Gastroesophageal sphincter (tissue), 4 donors: Measurements from ENCODE around the gene BASP1. TPM values are rescaled to one million over a fixed set of nuclear protein-coding genes. Genes with fewer than 3 reads are reported as not detected.
"Not testable (repeated sequence)": the region's sequence is repeated elsewhere in the genome, so short reads cannot be mapped to it uniquely, and the experiment has no call there.

ENCODE experiments used
- ATAC-seq: fragments of 150-250 bp; one replicate; pipeline ENCODE4 v1.9.1; 2016; ENCODE audit warnings: mild to moderate bottlenecking, moderate library complexity
- H3K27ac ChIP-seq, 4 donors: fragments of 200-600 bp; sonication (generic) in 3 of 4; 1 replicate in 3 of 4; 2 replicates in 1 of 4; pipeline ENCODE4 v1.5.1; 2016 to 2019
- H3K27me3 ChIP-seq: fragments of 200-600 bp; sonication (generic); one replicate; pipeline ENCODE4 v1.5.1; 2019
- H3K36me3 ChIP-seq, 2 donors: fragments of 200-600 bp; sonication (generic); one replicate each; pipeline ENCODE4 v1.5.1; 2019; ENCODE audit warnings: control low read depth in 1 of 2
- H3K4me1 ChIP-seq, 3 donors: fragments of 200-600 bp; sonication (generic); 1 replicate in 2 of 3; 2 replicates in 1 of 3; pipeline ENCODE4 v1.5.1; 2016 to 2019; ENCODE audit warnings: control low read depth in 2 of 3
- H3K4me3 ChIP-seq, 2 donors: fragments of 200-600 bp; sonication (generic); one replicate each; pipeline ENCODE4 v1.5.1; 2019; ENCODE audit warnings: mild to moderate bottlenecking in 1 of 2, moderate library complexity in 1 of 2
- H3K9me3 ChIP-seq, 3 donors: fragments of 200-600 bp; sonication (generic); one replicate each; pipeline ENCODE4 v1.5.1; 2017 to 2019; ENCODE audit warnings: control low read depth in 2 of 3
- CTCF ChIP-seq, 4 experiments: fragments of 200-600 bp in 2 of 4; fragments of 450-650 bp in 2 of 4; sonication (generic) in 1 of 4; IDR thresholded peaks; one replicate each; pipeline ENCODE4 v1.5.1; 2017 to 2019; ENCODE audit warnings: antibody characterized with exemption in 4 of 4, mild to moderate bottlenecking in 2 of 4, moderate library complexity in 2 of 4
- EP300 ChIP-seq: sonication (generic); formaldehyde crosslinking; IDR thresholded peaks from one replicate; pipeline ENCODE4 v1.6.1; 2017; ENCODE audit warnings: antibody characterized with exemption, mild to moderate bottlenecking
- POLR2A ChIP-seq, 2 donors: fragments of 450-650 bp; IDR thresholded peaks; one replicate each; pipeline ENCODE4 v1.6.1; 2017; ENCODE audit warnings: antibody characterized with exemption in 2 of 2, mild to moderate bottlenecking in 2 of 2, moderate library complexity in 1 of 2
- POLR2AphosphoS5 ChIP-seq: sonication (generic); formaldehyde crosslinking; IDR thresholded peaks from one replicate; pipeline ENCODE4 v1.6.1; 2017; ENCODE audit warnings: antibody characterized with exemption
- WGBS, 2 donors: methylation state at CpG; one replicate each; pipeline ENCODE4 v1.1.5; 2018; ENCODE audit warnings: low coverage in 1 of 2; 5-methylcytosine and 5-hydroxymethylcytosine counted together
- total RNA-seq, 4 donors: library from RNA; depleted of rRNA; stranded (reverse); fragments of >200 nt; gene quantifications; one replicate each; pipeline ENCODE4 v1.1.0, GENCODE V29; 2016

Gene BASP1
- total RNA-seq, 4 donors from 2014 or later = 0.31 to 12.9 (median 5.5) TPM

- ATAC-seq = no peak
- H3K27ac ChIP-seq = no peak overlapping the region
- H3K4me1 ChIP-seq = no peaks in the 10 kb centered on the region
- 84 to 100% methylated on average over 2 to 5 of the region's 6 CpGs for WGBS, 2 donors
- H3K27me3 ChIP-seq = no peaks in the 10 kb centered on the region
- no peaks in the 10 kb centered on the region for H3K9me3 ChIP-seq
- no peak overlapping the region for H3K4me3 ChIP-seq
- no peak for TF ChIP-seq POLR2A (IDR thresholded peaks at IDR 0.05)
- TF ChIP-seq POLR2AphosphoS5 = no peak
- no peak for TF ChIP-seq EP300
- no peak for TF ChIP-seq CTCF (IDR thresholded peaks at IDR 0.05)
- no peaks in the 10 kb centered on the region for H3K36me3 ChIP-seq
These were observed 22.5 kb downstream of the BASP1 start for GRCh38 chr5:17239953-17240352.

- Histone ChIP-seq H3K4me3 (no peak overlapping the region), H3K4me1 (no peaks in the 10 kb centered on the region), H3K36me3 (no peaks in the 10 kb centered on the region), H3K9me3 (no peaks in the 10 kb centered on the region), H3K27me3 (no peaks in the 10 kb centered on the region), H3K27ac (no peak overlapping the region)
- 100% methylated on average over 1 of the region's 1 CpG; no CpG with 5 or more reads in 1 of the 2 donors for WGBS, 2 donors
- TF ChIP-seq POLR2AphosphoS5 (no peak), CTCF (IDR thresholded peaks at IDR 0.05) (no peak), POLR2A (IDR thresholded peaks at IDR 0.05) (no peak), EP300 (no peak)
- no peak for ATAC-seq
These were observed 23.1 kb downstream of the BASP1 start for GRCh38 chr5:17240487-17240886.

GRCh38 chr5:17241635-17242034, 24.2 kb downstream of the BASP1 start:
- no peaks in the 10 kb centered on the region for H3K4me1 ChIP-seq
- H3K36me3 ChIP-seq = no peaks in the 10 kb centered on the region
- no peak overlapping the region for H3K4me3 ChIP-seq
- no peaks in the 10 kb centered on the region for H3K27me3 ChIP-seq
- TF ChIP-seq POLR2AphosphoS5 (no peak), POLR2A (IDR thresholded peaks at IDR 0.05) (no peak), CTCF (IDR thresholded peaks at IDR 0.05) (no peak), EP300 (no peak)
- 66 to 79% methylated on average over 4 to 7 of the region's 7 CpGs for WGBS, 2 donors
- H3K27ac ChIP-seq = no peak overlapping the region
- ATAC-seq = no peak
- no peaks in the 10 kb centered on the region for H3K9me3 ChIP-seq

GRCh38 chr5:17243287-17244063, 26.0 kb downstream of the BASP1 start:
- Histone ChIP-seq H3K27me3 (no peaks in the 10 kb centered on the region), H3K27ac (no peak overlapping the region), H3K4me1 (no peaks in the 10 kb centered on the region), H3K36me3 (no peaks in the 10 kb centered on the region), H3K9me3 (no peaks in the 10 kb centered on the region), H3K4me3 (no peak overlapping the region)
- no peak for ATAC-seq
- TF ChIP-seq EP300 (no peak), POLR2AphosphoS5 (no peak), POLR2A (IDR thresholded peaks at IDR 0.05) (no peak), CTCF (IDR thresholded peaks at IDR 0.05) (no peak)
- 92 to 100% methylated on average over 4 to 12 of the region's 12 CpGs for WGBS, 2 donors

- 75 to 100% methylated on average over 1 to 3 of the region's 3 CpGs for WGBS, 2 donors
- H3K9me3 ChIP-seq = no peaks in the 10 kb centered on the region
- H3K4me3 ChIP-seq = no peak overlapping the region
- peak; percentile 74 for ATAC-seq
- H3K36me3 ChIP-seq = no peaks in the 10 kb centered on the region
- H3K4me1 ChIP-seq = no peaks in the 10 kb centered on the region
- H3K27ac ChIP-seq = no peak overlapping the region
- no peaks in the 10 kb centered on the region for H3K27me3 ChIP-seq
- TF ChIP-seq POLR2A (IDR thresholded peaks at IDR 0.05) (no peak), CTCF (IDR thresholded peaks at IDR 0.05) (no peak), EP300 (no peak), POLR2AphosphoS5 (no peak)
These were observed 31.7 kb downstream of the BASP1 start for GRCh38 chr5:17249029-17249634.

GRCh38 chr5:17249841-17250240, 32.4 kb downstream of the BASP1 start:
- H3K4me3 ChIP-seq, H3K36me3 ChIP-seq, ATAC-seq, H3K4me1 ChIP-seq, H3K27ac ChIP-seq, H3K9me3 ChIP-seq, H3K27me3 ChIP-seq: not testable (repeated sequence)
- 80% methylated on average over 4 to 6 of the region's 6 CpGs for WGBS, 2 donors
